Esophagus squamous epithelium (tissue), 5 donors: ENCODE measurements around the gene CLRN3. TPM values are rescaled to one million over a fixed set of nuclear protein-coding genes. Genes with fewer than 3 reads are reported as not detected.

ENCODE experiments used
- DNase-seq: peaks from one replicate; lab custom pipeline; 2025; lab: John Stamatoyannopoulos, UW
- H3K27ac ChIP-seq, 4 donors: fragments of 200-600 bp; sonication (generic); one replicate each; pipeline ENCODE4 v1.5.1; 2016 to 2019; ENCODE audit warnings: mild to moderate bottlenecking in 1 of 4
- H3K27me3 ChIP-seq, 4 donors: fragments of 200-600 bp; sonication (generic); 1 replicate in 3 of 4; 2 replicates in 1 of 4; pipeline versions ENCODE4 v1.5.1 to v1.6.0; 2017 to 2021; ENCODE audit warnings: antibody characterized with exemption in 1 of 4
- H3K36me3 ChIP-seq, 3 donors: fragments of 200-600 bp; sonication (generic); one replicate each; pipeline ENCODE4 v1.5.1; 2016 to 2019
- H3K4me1 ChIP-seq, 3 donors: fragments of 200-600 bp; sonication (generic); one replicate each; pipeline ENCODE4 v1.5.1; 2017 to 2019
- H3K4me3 ChIP-seq, 4 donors: fragments of 200-600 bp; sonication (generic); 1 replicate in 3 of 4; 2 replicates in 1 of 4; pipeline ENCODE4 v1.5.1; 2016 to 2019; ENCODE audit warnings: mild to moderate bottlenecking in 2 of 4, moderate library complexity in 1 of 4
- H3K9me3 ChIP-seq, 3 donors: fragments of 200-600 bp; sonication (generic); one replicate each; pipeline ENCODE4 v1.5.1; 2016 to 2019
- CTCF ChIP-seq, 6 experiments: fragments of 450-650 bp in 4 of 6; fragments of 200-600 bp in 2 of 6; sonication (generic) in 2 of 6; IDR thresholded peaks; one replicate each; pipeline ENCODE4 v1.5.1; 2016 to 2019; ENCODE audit warnings: antibody characterized with exemption in 6 of 6, mild to moderate bottlenecking in 4 of 6, moderate library complexity in 4 of 6
- POLR2A ChIP-seq, 4 donors: fragments of 450-650 bp; IDR thresholded peaks; one replicate each; pipeline ENCODE4 v1.6.1; 2017; ENCODE audit warnings: antibody characterized with exemption in 4 of 4, mild to moderate bottlenecking in 4 of 4, moderate library complexity in 3 of 4
- WGBS, 2 donors: methylation state at CpG; one replicate each; pipeline ENCODE4 v1.1.5; 2018; 5-methylcytosine and 5-hydroxymethylcytosine counted together
- intact Hi-C: fragments of 100-400 bp; cut with DNase I; formaldehyde crosslinking; loops from one replicate; pipeline ENCODE4 v1.15.0; 2022
- total RNA-seq, 4 donors: library from RNA; depleted of rRNA; stranded (reverse); fragments of >200 nt; gene quantifications; one replicate each; pipeline ENCODE4 v1.1.0, GENCODE V29; 2016
- donor health status: DM: yes; HTN: yes; CAD: no.

The CLRN3 gene
- total RNA-seq, 4 donors from 2014 or later: not detected

- 80 to 81% methylated on average over 3 to 5 of the region's 5 CpGs for WGBS, 2 donors
- DNase-seq: no peak
- Histone ChIP-seq H3K27me3 (peaks cover 0 to 44% (median 2%) of the 10 kb centered on the region in 4 donors), H3K36me3 (no peaks in the 10 kb centered on the region), H3K27ac (no peak overlapping the region), H3K4me1 (peaks cover 7 to 33% (median 14%) of the 10 kb centered on the region in 3 donors), H3K9me3 (no peaks in the 10 kb centered on the region), H3K4me3 (no peak overlapping the region)
- TF ChIP-seq POLR2A (IDR thresholded peaks at IDR 0.05) (no peak), CTCF (IDR thresholded peaks at IDR 0.05) (no peak)
- intact Hi-C loops: no loop called here
Observed at GRCh38 chr10:127904311-127905000, 11.7 kb upstream of the CLRN3 start.

- DNase-seq: no peak
- Histone ChIP-seq H3K27me3 (peaks cover 0 to 37% (median 2%) of the 10 kb centered on the region in 4 donors), H3K4me1 (peaks cover 7 to 27% (median 14%) of the 10 kb centered on the region in 3 donors), H3K36me3 (no peaks in the 10 kb centered on the region), H3K4me3 (no peak overlapping the region), H3K27ac (no peak overlapping the region), H3K9me3 (no peaks in the 10 kb centered on the region)
- intact Hi-C loops: no loop called here
- TF ChIP-seq POLR2A (IDR thresholded peaks at IDR 0.05) (no peak), CTCF (IDR thresholded peaks at IDR 0.05) (no peak)
- 79 to 80% methylated on average over 5 of the region's 5 CpGs for WGBS, 2 donors
Observed at GRCh38 chr10:127903789-127904188, 11.0 kb upstream of the CLRN3 start.

- no peaks in the 10 kb centered on the region for H3K36me3 ChIP-seq
- no peak for DNase-seq
- no peaks in the 10 kb centered on the region for H3K4me1 ChIP-seq
- H3K4me3 ChIP-seq: no peak overlapping the region
- H3K27ac ChIP-seq: no peak overlapping the region
- H3K9me3 ChIP-seq: no peaks in the 10 kb centered on the region
- WGBS, 2 donors: 49 to 59% methylated on average over 3 of the region's 3 CpGs
- peaks cover 0 to 6% (median 0%) of the 10 kb centered on the region in 4 donors for H3K27me3 ChIP-seq
- no peak for TF ChIP-seq POLR2A (IDR thresholded peaks at IDR 0.05)
- TF ChIP-seq CTCF (IDR thresholded peaks at IDR 0.05): no peak
- intact Hi-C loops: no loop called here
Observed at GRCh38 chr10:127899766-127900387, 7.1 kb upstream of the CLRN3 start.

DNA sequence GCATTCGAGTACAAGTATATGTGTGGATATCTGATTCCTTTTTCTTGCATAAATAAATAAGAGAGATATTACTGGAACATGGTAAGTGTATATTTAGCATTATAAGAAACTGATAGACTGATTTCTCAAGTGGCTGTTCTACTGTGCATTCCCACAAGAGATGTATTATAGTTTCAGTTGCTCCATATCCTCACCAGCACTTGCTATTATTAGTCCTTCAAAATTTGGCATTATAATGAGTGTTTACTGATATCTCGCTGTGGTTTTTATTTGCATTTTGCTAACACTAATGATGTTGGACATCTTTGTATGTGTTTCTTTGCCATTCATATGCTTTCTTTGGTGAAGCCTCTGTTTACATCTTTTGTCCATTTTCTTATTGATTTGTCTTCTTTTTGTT, 4.4 kb upstream of the CLRN3 start:
- Histone ChIP-seq H3K27me3 (peaks cover 0 to 6% (median 0%) of the 10 kb centered on the region in 4 donors), H3K27ac (no peak overlapping the region), H3K9me3 (no peaks in the 10 kb centered on the region), H3K4me1 (no peaks in the 10 kb centered on the region), H3K4me3 (no peak overlapping the region), H3K36me3 (no peaks in the 10 kb centered on the region)
- intact Hi-C loops: no loop called here
- DNase-seq: no peak
- TF ChIP-seq POLR2A (IDR thresholded peaks at IDR 0.05) (no peak), CTCF (IDR thresholded peaks at IDR 0.05) (no peak)
- WGBS, 2 donors: 71 to 76% methylated on average over 2 of the region's 2 CpGs

- Histone ChIP-seq H3K9me3 (no peaks in the 10 kb centered on the region), H3K4me1 (no peaks in the 10 kb centered on the region), H3K4me3 (no peak overlapping the region), H3K36me3 (no peaks in the 10 kb centered on the region), H3K27me3 (peaks cover 0 to 6% (median 0%) of the 10 kb centered on the region in 4 donors), H3K27ac (no peak overlapping the region)
- DNase-seq: no peak
- intact Hi-C loops: no loop called here
- TF ChIP-seq CTCF (IDR thresholded peaks at IDR 0.05): no peak
- TF ChIP-seq POLR2A (IDR thresholded peaks at IDR 0.05): no peak
Observed at GRCh38 chr10:127896590-127896989, 3.8 kb upstream of the CLRN3 start.
